ENCODE results near the gene FN1.

The FN1 gene

DNA sequence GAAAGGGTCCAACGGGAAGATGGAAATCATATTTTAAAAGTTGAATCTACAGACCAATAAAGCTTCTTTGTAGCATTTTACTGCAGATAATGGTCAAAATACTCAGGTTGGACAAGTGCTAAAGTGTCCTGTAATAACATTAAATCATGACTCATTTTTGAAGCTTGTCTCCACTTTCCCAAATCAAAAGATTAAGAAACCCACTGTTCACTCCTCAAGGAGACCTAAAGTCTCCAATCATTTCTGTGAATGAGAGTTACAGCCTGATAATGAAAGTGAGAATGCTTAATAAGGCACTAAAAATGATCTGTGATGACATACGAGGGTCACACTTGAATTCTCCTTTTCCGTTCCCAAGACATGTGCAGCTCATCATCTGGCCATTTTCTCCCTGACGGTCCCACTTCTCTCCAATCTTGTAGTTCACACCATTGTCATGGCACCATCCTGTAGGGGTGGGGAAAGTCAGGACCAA is 70.6 kb downstream of the FN1 start:
- H3K4me3 ChIP-seq (ENCODE audit: insufficient read depth in 1 of 2, low read depth in 1 of 2, low read length in 2 of 2): no peak overlapping the region
- H2AK5ac ChIP-seq (ENCODE audit: low read length, severe bottlenecking): no peak overlapping the region
- no peaks in the 10 kb centered on the region for H3K27me3 ChIP-seq (ENCODE audit: control insufficient read depth in 1 of 2, insufficient read depth in 1 of 2, low read length in 2 of 2)
- no peak overlapping the region for H2BK120ac ChIP-seq (ENCODE audit: low read depth, low read length)
- peaks cover 28 to 98% of the 10 kb centered on the region in 2 experiments for H3K36me3 ChIP-seq (ENCODE audit: control insufficient read depth in 1 of 2, insufficient read depth in 2 of 2, low read depth in 1 of 2, low read length in 2 of 2)
- no peaks in the 10 kb centered on the region for H3K79me1 ChIP-seq (replicated peaks; ENCODE audit: low read length, poor library complexity, severe bottlenecking)
- H3K9me3 ChIP-seq (ENCODE audit: control insufficient read depth, low read length): no peaks in the 10 kb centered on the region
- H3K9ac ChIP-seq (ENCODE audit: low read length): peak overlapping the region; percentile 54
- H4K91ac ChIP-seq (ENCODE audit: low read length): no peak overlapping the region
- no peak overlapping the region for H2BK15ac ChIP-seq (ENCODE audit: low read depth, poor library complexity, severe bottlenecking)
- no peak for DNase-seq
- no peak overlapping the region for H3K4ac ChIP-seq (ENCODE audit: low read depth in 1 of 2, low read length in 2 of 2)
- no peak overlapping the region for H3K18ac ChIP-seq (ENCODE audit: low read depth in 1 of 2, low read length in 2 of 2)
- H4K8ac ChIP-seq (ENCODE audit: low read length): no peak overlapping the region
- H3K4me1 ChIP-seq (ENCODE audit: control insufficient read depth, insufficient read depth, low read depth, low read length): peaks cover 8% of the 10 kb centered on the region
- H2BK12ac ChIP-seq (ENCODE audit: low read length in 2 of 2): no peak overlapping the region
- no peak overlapping the region for H2AFZ ChIP-seq (ENCODE audit: low read depth, low read length)
- no peak overlapping the region for H2BK5ac ChIP-seq (ENCODE audit: low read depth, low read length, poor library complexity, severe bottlenecking)
- 95% methylated on average over 3 of the region's 4 CpGs for WGBS
- no peak overlapping the region for H3K23ac ChIP-seq (ENCODE audit: low read length in 2 of 2)
- no peak overlapping the region for H3K14ac ChIP-seq (ENCODE audit: low read length in 2 of 2)
- peak overlapping the region; percentile 4 for H3K27ac ChIP-seq (ENCODE audit: low read length, poor library complexity, severe bottlenecking)
- H3K4me2 ChIP-seq (ENCODE audit: low read length, poor library complexity, severe bottlenecking): no peak overlapping the region

DNA sequence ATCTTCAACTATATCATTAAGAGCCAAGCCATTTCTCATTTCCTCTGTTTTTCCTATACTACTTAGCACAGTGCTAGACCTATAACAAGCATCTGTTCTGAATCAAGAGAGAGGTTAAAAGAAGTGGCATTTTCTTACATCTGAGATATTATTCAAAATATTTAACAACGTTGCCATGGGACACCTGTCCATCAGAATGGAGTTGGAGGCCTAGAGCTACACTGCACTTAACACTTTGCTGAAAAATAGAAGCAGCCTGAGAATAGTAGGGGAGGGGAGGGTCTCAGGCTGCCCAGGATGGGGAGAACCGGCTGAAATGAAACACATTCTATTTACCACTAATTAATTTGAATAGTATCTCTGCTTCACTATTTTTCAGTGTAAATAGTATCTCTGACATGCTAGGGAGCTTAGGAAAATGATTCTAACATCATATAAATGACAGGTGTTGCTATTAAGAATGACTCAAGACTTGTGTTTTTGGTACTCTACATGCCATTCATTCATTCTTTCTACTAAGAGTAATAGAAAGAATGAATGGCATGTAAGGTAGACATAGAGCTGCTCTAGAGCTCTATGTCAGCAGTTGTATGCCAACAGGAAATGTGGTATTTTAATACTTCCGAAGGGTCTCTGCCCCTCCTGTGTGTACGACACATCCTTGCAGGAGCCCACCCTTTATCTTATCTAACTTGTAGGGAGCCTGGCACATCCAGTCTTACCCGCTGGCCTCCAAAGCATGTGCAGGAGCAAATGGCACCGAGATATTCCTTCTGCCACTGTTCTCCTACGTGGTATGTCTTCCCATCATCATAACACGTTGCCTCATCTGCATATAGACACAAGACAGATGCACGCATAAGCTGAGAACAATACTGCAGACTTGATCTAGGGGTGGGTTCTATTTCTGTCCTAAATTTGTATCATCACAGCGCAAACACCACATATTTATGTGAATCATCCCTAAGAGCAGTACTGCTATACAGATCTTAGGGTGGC is 71.4 kb downstream of the FN1 start:
- H3K23ac ChIP-seq (ENCODE audit: low read length in 2 of 2): no peak overlapping the region
- H2AFZ ChIP-seq (ENCODE audit: low read depth, low read length): no peak overlapping the region
- no peak overlapping the region for H3K14ac ChIP-seq (ENCODE audit: low read length in 2 of 2)
- H4K91ac ChIP-seq (ENCODE audit: low read length): no peak overlapping the region
- no peak overlapping the region for H2BK120ac ChIP-seq (ENCODE audit: low read depth, low read length)
- H4K8ac ChIP-seq (ENCODE audit: low read length): peak overlapping the region; percentile 35
- no peak overlapping the region for H2BK5ac ChIP-seq (ENCODE audit: low read depth, low read length, poor library complexity, severe bottlenecking)
- no peak overlapping the region for H3K4me3 ChIP-seq (ENCODE audit: insufficient read depth in 1 of 2, low read depth in 1 of 2, low read length in 2 of 2)
- H3K18ac ChIP-seq (ENCODE audit: low read depth in 1 of 2, low read length in 2 of 2): no peak overlapping the region
- peaks cover 7% of the 10 kb centered on the region for H3K4me1 ChIP-seq (ENCODE audit: control insufficient read depth, insufficient read depth, low read depth, low read length)
- peak overlapping the region; percentile 54 for H3K9ac ChIP-seq (ENCODE audit: low read length)
- no peak overlapping the region for H3K4ac ChIP-seq (ENCODE audit: low read depth in 1 of 2, low read length in 2 of 2)
- no peak overlapping the region for H3K4me2 ChIP-seq (ENCODE audit: low read length, poor library complexity, severe bottlenecking)
- no peak overlapping the region for H2AK5ac ChIP-seq (ENCODE audit: low read length, severe bottlenecking)
- peaks cover 29 to 98% of the 10 kb centered on the region in 2 experiments for H3K36me3 ChIP-seq (ENCODE audit: control insufficient read depth in 1 of 2, insufficient read depth in 2 of 2, low read depth in 1 of 2, low read length in 2 of 2)
- no peaks in the 10 kb centered on the region for H3K9me3 ChIP-seq (ENCODE audit: control insufficient read depth, low read length)
- DNase-seq: no peak
- no peaks in the 10 kb centered on the region for H3K79me1 ChIP-seq (replicated peaks; ENCODE audit: low read length, poor library complexity, severe bottlenecking)
- no peaks in the 10 kb centered on the region for H3K27me3 ChIP-seq (ENCODE audit: control insufficient read depth in 1 of 2, insufficient read depth in 1 of 2, low read length in 2 of 2)
- no peak overlapping the region for H2BK12ac ChIP-seq (ENCODE audit: low read length in 2 of 2)
- H3K27ac ChIP-seq (ENCODE audit: low read length, poor library complexity, severe bottlenecking): peak overlapping the region; percentile 62
- 90% methylated on average over 9 of the region's 10 CpGs for WGBS
- H2BK15ac ChIP-seq (ENCODE audit: low read depth, poor library complexity, severe bottlenecking): no peak overlapping the region

DNA sequence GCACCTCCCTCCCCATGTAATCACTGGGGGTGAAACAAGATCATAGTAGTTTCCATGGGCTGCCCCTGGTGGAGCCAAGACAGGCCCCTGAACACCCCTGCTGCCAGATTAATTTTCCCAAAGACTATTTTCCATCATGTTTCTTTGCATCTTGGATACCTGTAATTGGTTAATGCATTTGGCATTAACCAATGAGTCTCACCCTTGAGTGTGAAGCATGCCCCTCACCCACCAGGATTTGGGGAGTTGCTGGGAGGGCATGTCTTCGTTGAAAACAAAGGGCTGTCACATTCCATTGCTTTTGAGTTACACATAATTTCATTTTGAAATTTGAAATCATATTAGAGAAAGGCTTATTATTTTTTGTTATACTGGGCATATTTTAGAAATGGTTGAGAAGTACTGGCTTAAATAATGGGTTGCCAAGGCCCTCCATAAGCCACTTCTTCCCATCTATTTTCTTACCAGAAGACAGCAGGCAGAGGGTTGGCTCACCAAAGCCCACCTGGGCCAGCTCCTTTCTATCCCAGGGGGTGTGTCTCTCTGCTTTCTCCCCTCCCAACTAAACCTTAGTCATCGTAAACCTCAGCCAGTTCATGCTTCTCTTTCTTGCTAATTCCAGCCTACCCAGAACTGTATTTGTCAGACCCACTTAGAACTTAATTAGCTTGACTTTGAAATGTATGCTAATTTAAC is 72.3 kb downstream of the FN1 start:
- H2AK5ac ChIP-seq (ENCODE audit: low read length, severe bottlenecking): no peak overlapping the region
- H3K14ac ChIP-seq (ENCODE audit: low read length in 2 of 2): no peak overlapping the region
- H2BK120ac ChIP-seq (ENCODE audit: low read depth, low read length): no peak overlapping the region
- H2BK12ac ChIP-seq (ENCODE audit: low read length in 2 of 2): no peak overlapping the region
- H2BK5ac ChIP-seq (ENCODE audit: low read depth, low read length, poor library complexity, severe bottlenecking): no peak overlapping the region
- peaks cover 35 to 98% of the 10 kb centered on the region in 2 experiments for H3K36me3 ChIP-seq (ENCODE audit: control insufficient read depth in 1 of 2, insufficient read depth in 2 of 2, low read depth in 1 of 2, low read length in 2 of 2)
- H3K79me1 ChIP-seq (replicated peaks; ENCODE audit: low read length, poor library complexity, severe bottlenecking): no peaks in the 10 kb centered on the region
- no peak for DNase-seq
- H3K4ac ChIP-seq (ENCODE audit: low read depth in 1 of 2, low read length in 2 of 2): no peak overlapping the region
- H2BK15ac ChIP-seq (ENCODE audit: low read depth, poor library complexity, severe bottlenecking): no peak overlapping the region
- no peak overlapping the region for H3K18ac ChIP-seq (ENCODE audit: low read depth in 1 of 2, low read length in 2 of 2)
- H3K27ac ChIP-seq (ENCODE audit: low read length, poor library complexity, severe bottlenecking): peak overlapping the region; percentile 62
- no peaks in the 10 kb centered on the region for H3K9me3 ChIP-seq (ENCODE audit: control insufficient read depth, low read length)
- H2AFZ ChIP-seq (ENCODE audit: low read depth, low read length): no peak overlapping the region
- no peaks in the 10 kb centered on the region for H3K27me3 ChIP-seq (ENCODE audit: control insufficient read depth in 1 of 2, insufficient read depth in 1 of 2, low read length in 2 of 2)
- H4K91ac ChIP-seq (ENCODE audit: low read length): no peak overlapping the region
- peaks cover 7% of the 10 kb centered on the region for H3K4me1 ChIP-seq (ENCODE audit: control insufficient read depth, insufficient read depth, low read depth, low read length)
- 86% methylated on average over 1 of the region's 2 CpGs for WGBS
- peak overlapping the region; percentile 54 for H3K9ac ChIP-seq (ENCODE audit: low read length)
- no peak overlapping the region for H4K8ac ChIP-seq (ENCODE audit: low read length)
- H3K4me3 ChIP-seq (ENCODE audit: insufficient read depth in 1 of 2, low read depth in 1 of 2, low read length in 2 of 2): no peak overlapping the region
- no peak overlapping the region for H3K23ac ChIP-seq (ENCODE audit: low read length in 2 of 2)
- H3K4me2 ChIP-seq (ENCODE audit: low read length, poor library complexity, severe bottlenecking): no peak overlapping the region

DNA sequence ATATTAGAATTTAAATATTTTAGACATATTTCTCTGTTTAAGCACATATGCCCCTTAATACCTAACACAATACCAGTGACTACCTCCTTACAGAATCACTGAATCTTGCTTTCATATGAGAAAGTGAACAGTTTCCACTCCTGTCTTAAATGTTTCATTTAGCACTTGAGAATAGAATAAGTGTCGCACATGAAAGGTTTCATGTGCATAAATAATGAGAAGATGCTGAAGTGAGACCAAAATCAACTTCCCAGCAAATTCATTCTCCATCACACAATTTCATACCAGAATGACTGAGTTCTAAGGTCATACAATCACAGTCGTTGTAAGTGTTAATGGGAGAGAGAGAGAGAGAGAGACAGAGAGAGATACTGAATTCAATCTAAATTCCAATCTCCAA is 72.8 kb downstream of the FN1 start:
- Histone ChIP-seq H2BK120ac (ENCODE audit: low read depth, low read length) (no peak overlapping the region), H4K91ac (ENCODE audit: low read length) (no peak overlapping the region), H3K4me2 (ENCODE audit: low read length, poor library complexity, severe bottlenecking) (no peak overlapping the region), H3K18ac (ENCODE audit: low read depth in 1 of 2, low read length in 2 of 2) (no peak overlapping the region), H3K4me1 (ENCODE audit: control insufficient read depth, insufficient read depth, low read depth, low read length) (peaks cover 7% of the 10 kb centered on the region), H3K14ac (ENCODE audit: low read length in 2 of 2) (no peak overlapping the region), H3K27me3 (ENCODE audit: control insufficient read depth in 1 of 2, insufficient read depth in 1 of 2, low read length in 2 of 2) (no peaks in the 10 kb centered on the region), H4K8ac (ENCODE audit: low read length) (no peak overlapping the region), H2BK12ac (ENCODE audit: low read length in 2 of 2) (no peak overlapping the region), H3K4me3 (ENCODE audit: insufficient read depth in 1 of 2, low read depth in 1 of 2, low read length in 2 of 2) (no peak overlapping the region), H2AK5ac (ENCODE audit: low read length, severe bottlenecking) (no peak overlapping the region), H2AFZ (ENCODE audit: low read depth, low read length) (no peak overlapping the region), H3K4ac (ENCODE audit: low read depth in 1 of 2, low read length in 2 of 2) (no peak overlapping the region), H3K9ac (ENCODE audit: low read length) (peak overlapping the region; percentile 54), H3K9me3 (ENCODE audit: control insufficient read depth, low read length) (no peaks in the 10 kb centered on the region), H2BK5ac (ENCODE audit: low read depth, low read length, poor library complexity, severe bottlenecking) (no peak overlapping the region), H3K79me1 (replicated peaks; ENCODE audit: low read length, poor library complexity, severe bottlenecking) (no peaks in the 10 kb centered on the region), H3K23ac (ENCODE audit: low read length in 2 of 2) (no peak overlapping the region), H2BK15ac (ENCODE audit: low read depth, poor library complexity, severe bottlenecking) (no peak overlapping the region), H3K27ac (ENCODE audit: low read length, poor library complexity, severe bottlenecking) (peak overlapping the region; percentile 10), H3K36me3 (ENCODE audit: control insufficient read depth in 1 of 2, insufficient read depth in 2 of 2, low read depth in 1 of 2, low read length in 2 of 2) (peaks cover 35 to 93% of the 10 kb centered on the region in 2 experiments)
- no peak for DNase-seq
- WGBS: no CpG with 5 or more reads among the region's 2 CpGs
